ENCODE measurements around the gene ARID5B.

The ARID5B gene

GRCh38 chr10:61998937-61999336 is 97.4 kb downstream of the ARID5B start:
- no peak overlapping the region for H3K4me3 ChIP-seq (ENCODE audit: low read depth, low read length)
- ChIA-PET CTCF (interaction anchor here (0.5 kb wide), 1 partner anchor 1553 kb away, joined by 5 read pairs; no protein-coding TSS in a partner anchor), POLR2A (no interaction called here)
- peaks cover 5% of the 10 kb centered on the region for H3K4me1 ChIP-seq (ENCODE audit: control insufficient read depth, insufficient read depth, low read length)
- no peak for TF ChIP-seq ZBTB8A (tag by site-specific recombination; IDR thresholded peaks at IDR 0.05)
- no peak for TF ChIP-seq ZNF112 (tag by site-specific recombination; IDR thresholded peaks at IDR 0.05)
- H3K27ac ChIP-seq (ENCODE audit: extremely low read depth, low read depth, low read length) = no peak overlapping the region
- peaks cover 0 to 2% of the 10 kb centered on the region in 2 experiments; a peak in 1 of 3 replicates for H3K36me3 ChIP-seq (ENCODE audit: control insufficient read depth in 2 of 2, insufficient read depth in 1 of 2, low read length in 2 of 2)
- H3K9me3 ChIP-seq (ENCODE audit: control insufficient read depth, insufficient read depth, low read depth, low read length) = no peaks in the 10 kb centered on the region

DNA sequence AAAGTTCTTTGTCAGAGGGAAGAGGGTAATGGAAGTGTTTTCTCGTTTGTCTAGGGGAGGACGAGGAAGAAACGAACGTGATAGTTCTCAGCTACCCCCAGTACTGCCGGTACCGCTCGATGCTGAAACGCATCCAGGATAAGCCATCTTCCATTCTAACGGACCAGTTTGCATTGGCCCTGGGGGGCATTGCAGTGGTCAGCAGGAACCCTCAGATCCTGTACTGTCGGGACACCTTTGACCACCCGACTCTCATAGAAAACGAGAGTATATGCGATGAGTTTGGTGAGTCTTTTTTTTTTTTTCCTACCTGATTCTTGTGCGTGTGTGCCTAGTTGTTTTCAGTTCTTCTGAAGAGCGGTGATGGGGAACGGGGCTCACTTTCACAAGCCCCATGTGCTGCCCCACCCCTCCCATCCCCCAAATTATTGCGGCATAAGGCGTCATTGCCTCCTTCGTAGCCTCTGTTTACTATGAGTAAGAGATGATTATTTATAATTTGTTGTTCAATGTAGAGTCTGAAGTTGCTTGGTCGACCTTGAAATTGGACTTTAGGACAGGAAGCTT is 98.6 kb downstream of the ARID5B start:
- Histone ChIP-seq H3K27ac (ENCODE audit: extremely low read depth, low read depth, low read length) (no peak overlapping the region), H3K4me1 (ENCODE audit: control insufficient read depth, insufficient read depth, low read length) (peaks cover 4% of the 10 kb centered on the region; the same call in 1 of the 2 replicates), H3K4me3 (ENCODE audit: low read depth, low read length) (no peak overlapping the region), H3K9me3 (ENCODE audit: control insufficient read depth, insufficient read depth, low read depth, low read length) (no peaks in the 10 kb centered on the region), H3K36me3 (ENCODE audit: control insufficient read depth in 2 of 2, insufficient read depth in 1 of 2, low read length in 2 of 2) (peaks cover 0 to 2% of the 10 kb centered on the region in 2 experiments; a peak in 1 of 3 replicates)
- POLR2A ChIA-PET = no interaction called here
- CTCF ChIA-PET = no interaction called here
- TF ChIP-seq ZNF202 (tag by site-specific recombination; IDR thresholded peaks at IDR 0.05; ENCODE audit: borderline replicate concordance) (0 out of 2 replicates have a peak, but pooled peaks have one; percentile 16), ZNF701 (tag by site-specific recombination; IDR thresholded peaks at IDR 0.05) (no peak)

DNA sequence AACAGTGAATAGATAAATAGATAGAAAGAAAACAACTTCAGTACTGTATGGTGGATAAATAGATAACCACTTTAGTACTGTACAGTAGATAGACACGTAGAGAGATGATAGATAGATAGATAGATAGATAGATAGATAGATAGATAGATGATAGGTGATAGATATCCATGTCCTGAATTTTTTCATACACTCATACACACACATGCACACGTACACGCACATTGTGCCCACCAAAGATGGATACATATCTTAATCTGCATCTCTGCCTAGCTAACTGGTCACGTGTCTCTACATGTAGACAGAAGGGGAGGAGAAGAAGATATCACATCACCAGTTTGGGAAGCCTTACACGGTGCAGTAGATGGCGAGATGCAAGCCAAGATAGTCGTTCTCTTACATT is 99.2 kb downstream of the ARID5B start:
- POLR2A ChIA-PET = no interaction called here
- CTCF ChIA-PET = no interaction called here
- peaks cover 4% of the 10 kb centered on the region; the same call in 1 of the 2 replicates for H3K4me1 ChIP-seq (ENCODE audit: control insufficient read depth, insufficient read depth, low read length)
- no peaks in the 10 kb centered on the region for H3K9me3 ChIP-seq (ENCODE audit: control insufficient read depth, insufficient read depth, low read depth, low read length)
- TF ChIP-seq ZNF10 (tag by site-specific recombination; IDR thresholded peaks at IDR 0.05) (no peak), ZNF670 (tag by site-specific recombination; IDR thresholded peaks at IDR 0.05; ENCODE audit: low read depth) (no peak), ZNF16 (tag by site-specific recombination; IDR thresholded peaks at IDR 0.05; ENCODE audit: low read depth) (no peak), ZNF48 (tag by site-specific recombination; IDR thresholded peaks at IDR 0.05) (no peak), ZFP41 (tag by site-specific recombination; IDR thresholded peaks at IDR 0.05; ENCODE audit: borderline replicate concordance) (no peak), ZNF654 (tag by site-specific recombination; IDR thresholded peaks at IDR 0.05; ENCODE audit: low read depth) (no peak), ZNF121 (tag by site-specific recombination; IDR thresholded peaks at IDR 0.05) (no peak), ZXDB (tag by site-specific recombination; IDR thresholded peaks at IDR 0.05) (no peak), ZIC2 (tag by site-specific recombination; IDR thresholded peaks at IDR 0.05) (no peak), ZNF571 (tag by site-specific recombination; IDR thresholded peaks at IDR 0.05) (no peak), ZNF302 (tag by site-specific recombination; IDR thresholded peaks at IDR 0.05; ENCODE audit: low read depth) (no peak), WT1 (tag by site-specific recombination; IDR thresholded peaks at IDR 0.05) (no peak), ZNF146 (tag by site-specific recombination; IDR thresholded peaks at IDR 0.05) (no peak)
- peaks cover 0 to 2% of the 10 kb centered on the region in 2 experiments; a peak in 1 of 3 replicates for H3K36me3 ChIP-seq (ENCODE audit: control insufficient read depth in 2 of 2, insufficient read depth in 1 of 2, low read length in 2 of 2)
- H3K4me3 ChIP-seq (ENCODE audit: low read depth, low read length) = no peak overlapping the region
- H3K27ac ChIP-seq (ENCODE audit: extremely low read depth, low read depth, low read length) = no peak overlapping the region

DNA sequence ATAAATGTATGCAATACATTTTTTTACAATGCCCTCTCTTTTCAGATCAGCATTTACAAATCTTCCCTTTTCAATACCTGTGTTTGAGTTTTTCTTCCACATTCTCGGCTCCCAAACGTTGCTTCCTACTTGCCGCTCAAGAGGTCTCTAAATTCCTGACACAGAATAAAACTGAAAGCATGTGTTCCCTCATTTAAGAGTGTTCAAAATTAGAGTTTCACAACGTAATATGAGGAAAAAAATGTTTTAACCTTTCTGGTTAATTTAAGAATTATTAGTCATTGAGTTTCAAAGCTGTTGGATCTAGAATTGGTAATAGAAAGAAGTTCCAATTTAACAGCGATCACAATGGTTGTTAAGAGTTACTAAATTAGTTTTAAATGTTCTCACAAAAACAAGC is 100.4 kb downstream of the ARID5B start:
- POLR2A ChIA-PET = no interaction called here
- CTCF ChIA-PET = interaction anchor here (0.8 kb wide), 1 partner anchor 9 kb away, joined by 3 read pairs; no protein-coding TSS in a partner anchor
- H3K9me3 ChIP-seq (ENCODE audit: control insufficient read depth, insufficient read depth, low read depth, low read length) = no peaks in the 10 kb centered on the region
- H3K36me3 ChIP-seq (ENCODE audit: control insufficient read depth in 2 of 2, insufficient read depth in 1 of 2, low read length in 2 of 2) = peaks cover 0 to 2% of the 10 kb centered on the region in 2 experiments; a peak in 1 of 3 replicates
- no peak overlapping the region for H3K4me3 ChIP-seq (ENCODE audit: low read depth, low read length)
- peaks cover 4% of the 10 kb centered on the region; the same call in 1 of the 2 replicates for H3K4me1 ChIP-seq (ENCODE audit: control insufficient read depth, insufficient read depth, low read length)
- H3K27ac ChIP-seq (ENCODE audit: extremely low read depth, low read depth, low read length) = no peak overlapping the region
- TF ChIP-seq AEBP2 (tag by site-specific recombination; IDR thresholded peaks at IDR 0.05; ENCODE audit: borderline replicate concordance) = no peak
- TF ChIP-seq ZNF76 (tag by site-specific recombination; IDR thresholded peaks at IDR 0.05; ENCODE audit: borderline replicate concordance, low read depth) = no peak
- TF ChIP-seq, protein P1, sequence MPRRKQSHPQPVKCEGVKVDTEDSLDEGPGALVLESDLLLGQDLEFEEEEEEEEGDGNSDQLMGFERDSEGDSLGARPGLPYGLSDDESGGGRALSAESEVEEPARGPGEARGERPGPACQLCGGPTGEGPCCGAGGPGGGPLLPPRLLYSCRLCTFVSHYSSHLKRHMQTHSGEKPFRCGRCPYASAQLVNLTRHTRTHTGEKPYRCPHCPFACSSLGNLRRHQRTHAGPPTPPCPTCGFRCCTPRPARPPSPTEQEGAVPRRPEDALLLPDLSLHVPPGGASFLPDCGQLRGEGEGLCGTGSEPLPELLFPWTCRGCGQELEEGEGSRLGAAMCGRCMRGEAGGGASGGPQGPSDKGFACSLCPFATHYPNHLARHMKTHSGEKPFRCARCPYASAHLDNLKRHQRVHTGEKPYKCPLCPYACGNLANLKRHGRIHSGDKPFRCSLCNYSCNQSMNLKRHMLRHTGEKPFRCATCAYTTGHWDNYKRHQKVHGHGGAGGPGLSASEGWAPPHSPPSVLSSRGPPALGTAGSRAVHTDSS (tag by site-specific recombination; IDR thresholded peaks at IDR 0.05) = no peak

Data from HEK293 (cell line).